CD14-positive monocyte (primary cell): ENCODE results near the gene ZBTB49. TPM values are rescaled to one million over a fixed set of nuclear protein-coding genes. Genes with fewer than 3 reads are reported as not detected.

ENCODE experiments used
- DNase-seq, 3 donors: peaks; one replicate each; pipeline ENCODE4 v3.0.0-alpha.2; 2011 to 2022
- H2AFZ ChIP-seq: 2 replicates; pipeline ENCODE4 v1.6.0; 2012; ENCODE audit warnings: mild to moderate bottlenecking, low read depth, low read length, inconsistent platforms; ENCODE audit not compliant: insufficient read depth, poor library complexity, severe bottlenecking
- H3K27ac ChIP-seq, 2 donors: 1 replicate in 1 of 2; 2 replicates in 1 of 2; pipeline ENCODE4 v1.5.1; 2012 to 2013; ENCODE audit warnings: low read length in 2 of 2, control low read depth in 1 of 2, inconsistent platforms in 1 of 2, low read depth in 1 of 2, mild to moderate bottlenecking in 1 of 2
- H3K27me3 ChIP-seq, 2 donors: one replicate each; pipeline versions ENCODE4 v1.6.0 to v1.6.1; 2011 to 2013; ENCODE audit warnings: low read length in 2 of 2; ENCODE audit not compliant: control insufficient read depth in 2 of 2, insufficient read depth in 2 of 2
- H3K36me3 ChIP-seq, 2 donors: replicated peaks in 1 of 2; 1 replicate in 1 of 2; 2 replicates in 1 of 2; pipeline versions ENCODE4 v1.5.1 to v1.6.1; 2012 to 2013; ENCODE audit warnings: low read length in 2 of 2, control low read depth in 1 of 2, inconsistent platforms in 1 of 2, mild to moderate bottlenecking in 1 of 2; ENCODE audit not compliant: insufficient read depth in 2 of 2, control insufficient read depth in 1 of 2
- H3K4me1 ChIP-seq, 2 donors: 1 replicate in 1 of 2; 2 replicates in 1 of 2; pipeline versions ENCODE4 v1.5.1 to v1.6.1; 2012 to 2013; ENCODE audit warnings: low read length in 2 of 2, control low read depth in 1 of 2, inconsistent platforms in 1 of 2, mild to moderate bottlenecking in 1 of 2, moderate library complexity in 1 of 2; ENCODE audit not compliant: insufficient read depth in 2 of 2, control insufficient read depth in 1 of 2
- H3K4me2 ChIP-seq: replicated peaks from 2 replicates; pipeline ENCODE3; 2012; ENCODE audit warnings: low read length, moderate library complexity, mild to moderate bottlenecking; ENCODE audit not compliant: poor library complexity, severe bottlenecking; ENCODE audit errors: extremely low read depth
- H3K4me3 ChIP-seq, 3 experiments: fragments of 200-600 bp in 1 of 3; sonication (generic) in 1 of 3; replicated peaks in 1 of 3; 1 replicate in 2 of 3; 2 replicates in 1 of 3; pipeline ENCODE4 v1.5.1; 2011 to 2013; ENCODE audit warnings: low read length in 3 of 3, mild to moderate bottlenecking in 3 of 3, control low read depth in 2 of 3, low read depth in 2 of 3, inconsistent platforms in 1 of 3, moderate library complexity in 1 of 3
- H3K79me2 ChIP-seq: 2 replicates; pipeline ENCODE4 v1.6.0; 2012; ENCODE audit warnings: mild to moderate bottlenecking, control low read depth, inconsistent platforms, low read length, moderate library complexity; ENCODE audit not compliant: insufficient read depth
- H3K9ac ChIP-seq: 2 replicates; pipeline ENCODE4 v1.6.0; 2017; ENCODE audit warnings: low read length, mild to moderate bottlenecking; ENCODE audit not compliant: insufficient read depth, poor library complexity, severe bottlenecking
- H3K9me3 ChIP-seq, 2 donors: replicated peaks in 1 of 2; 1 replicate in 1 of 2; 2 replicates in 1 of 2; pipeline versions ENCODE4 v1.5.1 to v1.6.1; 2012 to 2013; ENCODE audit warnings: low read length in 2 of 2, control low read depth in 1 of 2; ENCODE audit not compliant: control insufficient read depth in 1 of 2, insufficient read depth in 1 of 2
- H4K20me1 ChIP-seq: 2 replicates; pipeline ENCODE4 v1.6.0; 2012; ENCODE audit warnings: mild to moderate bottlenecking, low read length, control low read depth, moderate library complexity; ENCODE audit not compliant: insufficient read depth
- H3K27ac Mint-ChIP-seq, 7 donors: one replicate each; pipeline ENCODE4 v1.8.0; 2020; ENCODE audit warnings: mild to moderate bottlenecking in 7 of 7, mixed read lengths in 7 of 7, moderate library complexity in 6 of 7, inconsistent platforms in 2 of 7
- H3K27me3 Mint-ChIP-seq, 3 donors: one replicate each; pipeline ENCODE4 v1.8.0; 2021 to 2022; ENCODE audit warnings: low read depth in 3 of 3, mild to moderate bottlenecking in 3 of 3, mixed read lengths in 3 of 3, moderate library complexity in 3 of 3, inconsistent platforms in 1 of 3
- H3K36me3 Mint-ChIP-seq, 2 donors: one replicate each; pipeline ENCODE4 v1.8.0; 2020; ENCODE audit warnings: mixed read lengths in 2 of 2, inconsistent platforms in 1 of 2, mild to moderate bottlenecking in 1 of 2
- H3K4me1 Mint-ChIP-seq: one replicate; pipeline ENCODE4 v1.8.0; 2020; ENCODE audit warnings: mild to moderate bottlenecking, mixed read lengths
- H3K4me3 Mint-ChIP-seq, 2 donors: one replicate each; pipeline ENCODE4 v1.8.0; 2020; ENCODE audit warnings: mild to moderate bottlenecking in 2 of 2, mixed read lengths in 2 of 2, moderate library complexity in 1 of 2
- H3K9me3 Mint-ChIP-seq, 7 donors: one replicate each; pipeline ENCODE4 v1.8.0; 2020 to 2022; ENCODE audit warnings: mixed read lengths in 7 of 7, mild to moderate bottlenecking in 6 of 7, moderate library complexity in 6 of 7, inconsistent platforms in 2 of 7
- CTCF ChIP-seq: fragments of 200-600 bp; IDR thresholded peaks from one replicate; pipeline ENCODE4 v1.8.0; 2022; ENCODE audit warnings: antibody characterized with exemption, mild to moderate bottlenecking
- WGBS: methylation state at CpG from one replicate; pipeline ENCODE4 v1.1.5; 2013; ENCODE audit warnings: missing lambda C conversion rate; ENCODE audit not compliant: insufficient coverage; 5-methylcytosine and 5-hydroxymethylcytosine counted together
- intact Hi-C, 2 donors: fragments of 100-400 bp; cut with micrococcal nuclease; formaldehyde crosslinking; loops; one replicate each; pipeline versions ENCODE4 v1.15.0 to v1.15.1; 2023
- polyA plus RNA-seq, 3 donors: library from polyadenylated mRNA; depleted of rRNA in 1 of 3; unstranded in 2 of 3; stranded (reverse) in 1 of 3; fragments of 300-500 nt in 2 of 3; fragments of >200 nt in 1 of 3; fragmentation: Illumina TruSeq in 2 of 3; gene quantifications; 1 replicate in 2 of 3; 2 replicates in 1 of 3; pipeline ENCODE4 v1.2.3, GENCODE V29; 2012 to 2021

Gene ZBTB49
- polyA plus RNA-seq, 3 donors: 1.4 to 3.8 (median 1.7) TPM

GRCh38 chr4:4302001-4302400 lies 11.9 kb downstream of the ZBTB49 start:
- Histone ChIP-seq H3K9ac (no peak overlapping the region), H3K36me3 (peaks cover 27 to 83% of the 10 kb centered on the region in 2 donors), H4K20me1 (peaks cover 9% of the 10 kb centered on the region), H3K27ac (no peak overlapping the region), H2AFZ (no peak overlapping the region), H3K27me3 (no peaks in the 10 kb centered on the region), H3K4me3 (no peak overlapping the region), H3K4me1 (no peaks in the 10 kb centered on the region), H3K79me2 (peaks cover 4% of the 10 kb centered on the region), H3K9me3 (no peaks in the 10 kb centered on the region), H3K4me2 (no peak overlapping the region)
- TF ChIP-seq CTCF: no peak
- no peaks in the 10 kb centered on the region for H3K9me3 Mint-ChIP-seq
- peaks cover 48 to 54% of the 10 kb centered on the region in 2 donors for H3K36me3 Mint-ChIP-seq
- no peaks in the 10 kb centered on the region for H3K27me3 Mint-ChIP-seq
- H3K4me3 Mint-ChIP-seq: no peak overlapping the region
- no peak overlapping the region for H3K27ac Mint-ChIP-seq
- intact Hi-C loops: no loop called here
- H3K4me1 Mint-ChIP-seq: no peaks in the 10 kb centered on the region
- DNase-seq: no peak
- WGBS: 96% methylated on average over 5 of the region's 5 CpGs

GRCh38 chr4:4302416-4302815 lies 12.4 kb downstream of the ZBTB49 start:
- no peak overlapping the region for H3K4me3 Mint-ChIP-seq
- Histone ChIP-seq H3K4me1 (no peaks in the 10 kb centered on the region), H3K9ac (no peak overlapping the region), H3K79me2 (peaks cover 4% of the 10 kb centered on the region), H2AFZ (no peak overlapping the region), H3K36me3 (peaks cover 31 to 87% of the 10 kb centered on the region in 2 donors), H3K4me3 (no peak overlapping the region), H3K27me3 (no peaks in the 10 kb centered on the region), H3K4me2 (no peak overlapping the region), H3K27ac (no peak overlapping the region), H4K20me1 (peaks cover 9% of the 10 kb centered on the region), H3K9me3 (no peaks in the 10 kb centered on the region)
- intact Hi-C loops: no loop called here
- no peaks in the 10 kb centered on the region for H3K9me3 Mint-ChIP-seq
- no peaks in the 10 kb centered on the region for H3K4me1 Mint-ChIP-seq
- no peaks in the 10 kb centered on the region for H3K27me3 Mint-ChIP-seq
- 75% methylated on average over 4 of the region's 6 CpGs for WGBS
- peaks cover 52 to 56% of the 10 kb centered on the region in 2 donors for H3K36me3 Mint-ChIP-seq
- H3K27ac Mint-ChIP-seq: peak overlapping the region in 1 of 7 donors; percentile 6
- no peak for TF ChIP-seq CTCF
- no peak for DNase-seq
